SK-N-SH (cell line): ENCODE results near the gene SYNE1.

ENCODE experiments used
- JUND ChIP-seq: IDR thresholded peaks from 2 replicates; pipeline ENCODE4 v1.4.0; 2012
- POLR2AphosphoS5 ChIP-seq: IDR thresholded peaks from 2 replicates; pipeline ENCODE4 v1.6.1; 2012; ENCODE audit warnings: low read depth, low read length
- YY1 ChIP-seq: IDR thresholded peaks from 2 replicates; pipeline ENCODE4 v1.4.0; 2012; ENCODE audit warnings: low read depth, mild to moderate bottlenecking
- TF ChIP-seq, protein P1 (sequence below): fragments of 200-600 bp; sonication (generic); IDR thresholded peaks from 2 replicates; pipeline ENCODE4 v1.6.1; 2017; ENCODE audit warnings: antibody characterized with exemption, mild to moderate bottlenecking, moderate library complexity
- TF ChIP-seq, protein P2 (sequence below): IDR thresholded peaks from 2 replicates; pipeline ENCODE4 v1.6.1; 2012; ENCODE audit warnings: mild to moderate bottlenecking, low read depth, low read length, moderate library complexity

DNA sequence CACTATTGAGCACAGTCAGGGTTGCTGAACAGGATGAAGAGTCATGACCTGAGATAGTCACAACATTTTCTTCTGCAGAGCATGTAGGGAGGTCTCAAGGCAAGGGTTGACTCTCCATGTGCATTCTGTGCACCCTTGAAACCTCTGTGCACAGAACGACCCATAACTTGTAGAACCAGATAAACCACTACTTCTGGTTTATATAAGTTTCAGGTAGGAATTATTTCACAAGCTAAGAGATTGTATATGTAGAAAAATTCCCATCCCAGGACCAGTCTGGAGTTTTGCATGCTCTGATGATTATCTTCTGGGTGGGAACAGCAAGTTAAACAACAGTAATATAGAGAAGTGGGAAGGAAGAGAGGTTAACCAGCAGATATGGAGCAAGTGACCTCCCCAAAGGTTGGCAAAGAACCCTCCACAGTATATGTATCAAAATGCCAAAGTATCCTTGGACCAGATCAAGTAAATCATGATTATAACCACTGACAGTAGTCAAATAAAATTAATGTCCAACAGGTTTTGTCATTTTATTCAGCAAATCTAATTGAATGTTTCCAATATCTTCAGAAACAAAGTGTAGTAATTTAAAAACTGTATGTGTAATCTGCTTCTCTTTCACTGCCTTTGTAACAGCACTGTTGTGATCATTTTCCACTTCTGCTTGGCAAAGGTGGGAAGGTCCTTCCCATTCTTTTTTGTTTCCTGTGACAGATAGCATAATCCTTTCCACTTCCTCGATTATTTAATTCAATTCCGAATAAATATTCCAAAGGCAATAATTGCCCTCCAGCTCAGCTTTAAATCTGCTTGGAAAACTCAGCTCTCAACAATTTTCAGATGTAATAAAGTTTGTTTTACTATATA is 104.4 kb downstream of the SYNE1 start:
- TF ChIP-seq POLR2AphosphoS5: no peak
- TF ChIP-seq, protein P1, sequence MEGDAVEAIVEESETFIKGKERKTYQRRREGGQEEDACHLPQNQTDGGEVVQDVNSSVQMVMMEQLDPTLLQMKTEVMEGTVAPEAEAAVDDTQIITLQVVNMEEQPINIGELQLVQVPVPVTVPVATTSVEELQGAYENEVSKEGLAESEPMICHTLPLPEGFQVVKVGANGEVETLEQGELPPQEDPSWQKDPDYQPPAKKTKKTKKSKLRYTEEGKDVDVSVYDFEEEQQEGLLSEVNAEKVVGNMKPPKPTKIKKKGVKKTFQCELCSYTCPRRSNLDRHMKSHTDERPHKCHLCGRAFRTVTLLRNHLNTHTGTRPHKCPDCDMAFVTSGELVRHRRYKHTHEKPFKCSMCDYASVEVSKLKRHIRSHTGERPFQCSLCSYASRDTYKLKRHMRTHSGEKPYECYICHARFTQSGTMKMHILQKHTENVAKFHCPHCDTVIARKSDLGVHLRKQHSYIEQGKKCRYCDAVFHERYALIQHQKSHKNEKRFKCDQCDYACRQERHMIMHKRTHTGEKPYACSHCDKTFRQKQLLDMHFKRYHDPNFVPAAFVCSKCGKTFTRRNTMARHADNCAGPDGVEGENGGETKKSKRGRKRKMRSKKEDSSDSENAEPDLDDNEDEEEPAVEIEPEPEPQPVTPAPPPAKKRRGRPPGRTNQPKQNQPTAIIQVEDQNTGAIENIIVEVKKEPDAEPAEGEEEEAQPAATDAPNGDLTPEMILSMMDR: no peak
- no peak for TF ChIP-seq YY1
- TF ChIP-seq, protein P2, sequence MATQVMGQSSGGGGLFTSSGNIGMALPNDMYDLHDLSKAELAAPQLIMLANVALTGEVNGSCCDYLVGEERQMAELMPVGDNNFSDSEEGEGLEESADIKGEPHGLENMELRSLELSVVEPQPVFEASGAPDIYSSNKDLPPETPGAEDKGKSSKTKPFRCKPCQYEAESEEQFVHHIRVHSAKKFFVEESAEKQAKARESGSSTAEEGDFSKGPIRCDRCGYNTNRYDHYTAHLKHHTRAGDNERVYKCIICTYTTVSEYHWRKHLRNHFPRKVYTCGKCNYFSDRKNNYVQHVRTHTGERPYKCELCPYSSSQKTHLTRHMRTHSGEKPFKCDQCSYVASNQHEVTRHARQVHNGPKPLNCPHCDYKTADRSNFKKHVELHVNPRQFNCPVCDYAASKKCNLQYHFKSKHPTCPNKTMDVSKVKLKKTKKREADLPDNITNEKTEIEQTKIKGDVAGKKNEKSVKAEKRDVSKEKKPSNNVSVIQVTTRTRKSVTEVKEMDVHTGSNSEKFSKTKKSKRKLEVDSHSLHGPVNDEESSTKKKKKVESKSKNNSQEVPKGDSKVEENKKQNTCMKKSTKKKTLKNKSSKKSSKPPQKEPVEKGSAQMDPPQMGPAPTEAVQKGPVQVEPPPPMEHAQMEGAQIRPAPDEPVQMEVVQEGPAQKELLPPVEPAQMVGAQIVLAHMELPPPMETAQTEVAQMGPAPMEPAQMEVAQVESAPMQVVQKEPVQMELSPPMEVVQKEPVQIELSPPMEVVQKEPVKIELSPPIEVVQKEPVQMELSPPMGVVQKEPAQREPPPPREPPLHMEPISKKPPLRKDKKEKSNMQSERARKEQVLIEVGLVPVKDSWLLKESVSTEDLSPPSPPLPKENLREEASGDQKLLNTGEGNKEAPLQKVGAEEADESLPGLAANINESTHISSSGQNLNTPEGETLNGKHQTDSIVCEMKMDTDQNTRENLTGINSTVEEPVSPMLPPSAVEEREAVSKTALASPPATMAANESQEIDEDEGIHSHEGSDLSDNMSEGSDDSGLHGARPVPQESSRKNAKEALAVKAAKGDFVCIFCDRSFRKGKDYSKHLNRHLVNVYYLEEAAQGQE: no peak
- TF ChIP-seq JUND: no peak
